HepG2 (cell line): ENCODE measurements around the gene NTMT1. TPM values are rescaled to one million over a fixed set of nuclear protein-coding genes. Genes with fewer than 3 reads are reported as not detected.
A peak's percentile ranks its signal among the peaks of the same experiment; 100 is the strongest.

Experiments
- ARNT2 ChIP-seq: sonication (generic); formaldehyde crosslinking; IDR thresholded peaks from 2 replicates; pipeline ENCODE4 v1.8.0; 2022; ENCODE audit warnings: mild to moderate bottlenecking, low read depth, missing genetic modification reagents, moderate library complexity
- FOXM1 ChIP-seq: sonication (generic); formaldehyde crosslinking; IDR thresholded peaks from 2 replicates; pipeline ENCODE4 v1.5.0; 2020; ENCODE audit warnings: missing genetic modification reagents
- KDM2A ChIP-seq: sonication (generic); formaldehyde crosslinking; IDR thresholded peaks from 2 replicates; pipeline ENCODE4 v1.4.0; 2020; ENCODE audit warnings: low read depth, missing genetic modification reagents, borderline replicate concordance
- MATR3 ChIP-seq: sonication (generic); formaldehyde crosslinking; IDR thresholded peaks from 2 replicates; pipeline ENCODE4 v1.4.0; 2020; ENCODE audit warnings: missing genetic modification reagents
- PCBP2 ChIP-seq: fragments of 200-400 bp; formaldehyde crosslinking; optimal IDR thresholded peaks from 2 replicates; pipeline ENCODE3; 2018; ENCODE audit warnings: low read length, low read depth; ENCODE audit not compliant: poor library complexity, severe bottlenecking
- RNF2 ChIP-seq: fragments of 450-650 bp; conservative IDR thresholded peaks from 2 replicates; pipeline ENCODE4 v1.6.1; 2016; ENCODE audit warnings: low read depth
- RXRB ChIP-seq: IDR thresholded peaks from 2 replicates; pipeline ENCODE4 v1.6.1; 2016; ENCODE audit warnings: borderline replicate concordance, missing genetic modification reagents, missing compliant biosample characterization
- SIX1 ChIP-seq: sonication (generic); formaldehyde crosslinking; IDR thresholded peaks from 2 replicates; pipeline ENCODE4 v1.4.0; 2020; ENCODE audit warnings: missing genetic modification reagents, borderline replicate concordance
- SIX4 ChIP-seq: sonication (generic); formaldehyde crosslinking; IDR thresholded peaks from 2 replicates; pipeline ENCODE4 v1.4.0; 2020; ENCODE audit warnings: missing genetic modification reagents
- SSRP1 ChIP-seq: IDR thresholded peaks from 2 replicates; pipeline ENCODE4 v1.6.1; 2016; ENCODE audit warnings: control low read depth
- TCF7L2 ChIP-seq: IDR thresholded peaks from 2 replicates; pipeline ENCODE4 v1.6.1; 2011; ENCODE audit warnings: mild to moderate bottlenecking, low read depth, low read length, moderate library complexity
- TEAD2 ChIP-seq: sonication (generic); formaldehyde crosslinking; IDR thresholded peaks from 2 replicates; pipeline ENCODE4 v1.9.0; 2021; ENCODE audit warnings: missing genetic modification reagents
- U2AF2 ChIP-seq: fragments of 200-400 bp; formaldehyde crosslinking; IDR thresholded peaks from 2 replicates; pipeline ENCODE4 v1.6.1; 2017; ENCODE audit warnings: low read depth, mild to moderate bottlenecking, low read length
- ZNF367 ChIP-seq: sonication (generic); formaldehyde crosslinking; IDR thresholded peaks from 2 replicates; pipeline ENCODE4 v1.4.0; 2020; ENCODE audit warnings: missing genetic modification reagents, borderline replicate concordance
- ZNF543 ChIP-seq: sonication (generic); formaldehyde crosslinking; IDR thresholded peaks from 2 replicates; pipeline ENCODE4 v1.4.0; 2020; ENCODE audit warnings: mild to moderate bottlenecking, missing genetic modification reagents
- ZNF746 ChIP-seq: sonication (generic); formaldehyde crosslinking; IDR thresholded peaks from 2 replicates; pipeline ENCODE4 v1.8.0; 2022; ENCODE audit warnings: mild to moderate bottlenecking, missing genetic modification reagents
- ZNF790 ChIP-seq: sonication (generic); formaldehyde crosslinking; IDR thresholded peaks from 2 replicates; pipeline ENCODE4 v1.8.0; 2022; ENCODE audit warnings: missing genetic modification reagents, mild to moderate bottlenecking, borderline replicate concordance
- polyA plus RNA-seq, 8 experiments: library from polyadenylated mRNA; depleted of rRNA in 3 of 8; stranded (reverse) in 7 of 8; unstranded in 1 of 8; fragments of >200 nt; fragmentation: Illumina TruSeq in 4 of 8; extraction: Trizol in 4 of 8; gene quantifications; 2 replicates each; pipeline versions ENCODE4 v1.2.1 to v1.2.3, GENCODE V29; 2011 to 2016; ENCODE audit warnings: low read depth in 4 of 8, missing spikeins in 1 of 8, mixed read lengths in 1 of 8; ENCODE audit not compliant: insufficient read depth in 1 of 8
- total RNA-seq, 5 experiments: library from RNA; depleted of rRNA; stranded (reverse); fragments of >200 nt; fragmentation: Illumina TruSeq; extraction: Trizol; gene quantifications; 2 replicates each; pipeline ENCODE4 v1.2.3, GENCODE V29; 2016; ENCODE audit warnings: low read depth in 1 of 5
- TF ChIP-seq, protein P1 (sequence below): sonication (generic); formaldehyde crosslinking; IDR thresholded peaks from 2 replicates; pipeline ENCODE4 v1.5.0; 2020; ENCODE audit warnings: mild to moderate bottlenecking, low read depth, missing genetic modification reagents, borderline replicate concordance
- TF ChIP-seq, protein P2 (sequence below): sonication (generic); formaldehyde crosslinking; IDR thresholded peaks from 2 replicates; pipeline ENCODE4 v1.9.0; 2021; ENCODE audit warnings: missing genetic modification reagents, borderline replicate concordance
- TF ChIP-seq, protein P3 (sequence below): IDR thresholded peaks from 2 replicates; pipeline ENCODE4 v1.6.1; 2016
- TF ChIP-seq, protein P4 (sequence below): IDR thresholded peaks from 2 replicates; pipeline ENCODE4 v1.6.1; 2012; ENCODE audit warnings: inconsistent platforms
- TF ChIP-seq, protein P5 (sequence below): sonication (generic); formaldehyde crosslinking; conservative IDR thresholded peaks from 2 replicates; pipeline ENCODE4 v1.8.0; 2022; ENCODE audit warnings: mild to moderate bottlenecking, moderate library complexity, missing genetic modification reagents

Gene NTMT1
- total and polyA plus RNA-seq, 2 of the 13 experiments (the other 11 are each of a cell fraction or from before 2014, with no cell fraction given), result 49.1 to 53.8 TPM

DNA sequence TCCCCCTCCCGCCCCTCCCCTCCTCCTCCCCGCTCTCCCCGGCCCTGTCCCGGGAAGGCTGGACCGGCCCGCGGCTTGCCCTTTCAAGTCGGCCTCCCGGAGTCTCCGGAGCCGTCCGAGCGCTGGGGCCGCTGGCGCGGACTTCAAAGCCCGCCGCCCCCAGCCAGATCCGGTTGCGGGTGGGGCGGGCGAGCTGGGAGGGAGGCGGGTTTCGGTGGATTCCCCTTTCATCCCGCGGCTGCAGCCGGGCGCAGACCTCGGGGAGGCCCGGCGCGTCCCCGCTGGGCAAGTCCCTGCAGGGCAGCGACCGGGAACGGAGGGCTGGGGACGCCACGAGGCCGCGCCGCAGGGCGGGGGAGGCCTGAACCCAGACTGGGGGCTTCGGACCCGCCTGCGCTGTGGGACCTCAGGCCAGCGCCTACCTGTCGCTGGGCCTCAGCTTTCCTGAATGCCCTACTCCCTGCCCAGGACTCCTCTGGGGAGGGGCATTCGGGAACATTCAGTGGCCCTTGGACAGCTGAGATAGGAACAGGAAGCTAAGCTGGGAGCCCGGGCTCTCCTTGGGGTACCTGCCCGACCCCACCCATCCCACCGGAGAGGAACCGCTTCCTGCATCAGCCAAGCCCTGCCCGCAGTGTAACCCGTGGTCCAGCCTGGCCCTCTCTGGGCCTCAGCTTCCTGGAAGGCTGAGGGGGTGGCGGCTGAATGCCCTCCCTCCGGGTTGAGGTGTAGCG lies 28.4 kb upstream of the NTMT1 start (continued):
- TF ChIP-seq, protein P1, sequence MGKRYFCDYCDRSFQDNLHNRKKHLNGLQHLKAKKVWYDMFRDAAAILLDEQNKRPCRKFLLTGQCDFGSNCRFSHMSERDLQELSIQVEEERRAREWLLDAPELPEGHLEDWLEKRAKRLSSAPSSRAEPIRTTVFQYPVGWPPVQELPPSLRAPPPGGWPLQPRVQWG (CRISPR knock-in tag), result no peak
- TF ChIP-seq ZNF367 (CRISPR knock-in tag) (peak; percentile 38; the same call in 1 of the 2 replicates), RXRB (CRISPR knock-in tag) (peak; percentile 93), ZNF746 (CRISPR knock-in tag) (peak; percentile 100), SIX1 (CRISPR knock-in tag) (peak; percentile 75), PCBP2 (no peak), ZNF543 (CRISPR knock-in tag) (peak; percentile 85; the same call in 1 of the 2 replicates), SIX4 (peak; percentile 90), KDM2A (CRISPR knock-in tag) (peak; percentile 95), ARNT2 (CRISPR knock-in tag) (peak; percentile 66), ZNF790 (no peak; the same call in 1 of the 2 replicates), TCF7L2 (peak; percentile 83), SSRP1 (CRISPR knock-in tag) (no peak), RNF2 (peak; percentile 59), MATR3 (CRISPR knock-in tag) (no peak), FOXM1 (CRISPR knock-in tag) (no peak), TEAD2 (no peak), U2AF2 (no peak)
- TF ChIP-seq, protein P2, sequence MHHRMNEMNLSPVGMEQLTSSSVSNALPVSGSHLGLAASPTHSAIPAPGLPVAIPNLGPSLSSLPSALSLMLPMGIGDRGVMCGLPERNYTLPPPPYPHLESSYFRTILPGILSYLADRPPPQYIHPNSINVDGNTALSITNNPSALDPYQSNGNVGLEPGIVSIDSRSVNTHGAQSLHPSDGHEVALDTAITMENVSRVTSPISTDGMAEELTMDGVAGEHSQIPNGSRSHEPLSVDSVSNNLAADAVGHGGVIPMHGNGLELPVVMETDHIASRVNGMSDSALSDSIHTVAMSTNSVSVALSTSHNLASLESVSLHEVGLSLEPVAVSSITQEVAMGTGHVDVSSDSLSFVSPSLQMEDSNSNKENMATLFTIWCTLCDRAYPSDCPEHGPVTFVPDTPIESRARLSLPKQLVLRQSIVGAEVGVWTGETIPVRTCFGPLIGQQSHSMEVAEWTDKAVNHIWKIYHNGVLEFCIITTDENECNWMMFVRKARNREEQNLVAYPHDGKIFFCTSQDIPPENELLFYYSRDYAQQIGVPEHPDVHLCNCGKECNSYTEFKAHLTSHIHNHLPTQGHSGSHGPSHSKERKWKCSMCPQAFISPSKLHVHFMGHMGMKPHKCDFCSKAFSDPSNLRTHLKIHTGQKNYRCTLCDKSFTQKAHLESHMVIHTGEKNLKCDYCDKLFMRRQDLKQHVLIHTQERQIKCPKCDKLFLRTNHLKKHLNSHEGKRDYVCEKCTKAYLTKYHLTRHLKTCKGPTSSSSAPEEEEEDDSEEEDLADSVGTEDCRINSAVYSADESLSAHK, result no peak
- TF ChIP-seq, protein P3, sequence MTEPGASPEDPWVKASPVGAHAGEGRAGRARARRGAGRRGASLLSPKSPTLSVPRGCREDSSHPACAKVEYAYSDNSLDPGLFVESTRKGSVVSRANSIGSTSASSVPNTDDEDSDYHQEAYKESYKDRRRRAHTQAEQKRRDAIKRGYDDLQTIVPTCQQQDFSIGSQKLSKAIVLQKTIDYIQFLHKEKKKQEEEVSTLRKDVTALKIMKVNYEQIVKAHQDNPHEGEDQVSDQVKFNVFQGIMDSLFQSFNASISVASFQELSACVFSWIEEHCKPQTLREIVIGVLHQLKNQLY (CRISPR knock-in tag), result no peak
- TF ChIP-seq, protein P4, sequence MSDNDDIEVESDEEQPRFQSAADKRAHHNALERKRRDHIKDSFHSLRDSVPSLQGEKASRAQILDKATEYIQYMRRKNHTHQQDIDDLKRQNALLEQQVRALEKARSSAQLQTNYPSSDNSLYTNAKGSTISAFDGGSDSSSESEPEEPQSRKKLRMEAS, result peak; percentile 84
- TF ChIP-seq, protein P5, sequence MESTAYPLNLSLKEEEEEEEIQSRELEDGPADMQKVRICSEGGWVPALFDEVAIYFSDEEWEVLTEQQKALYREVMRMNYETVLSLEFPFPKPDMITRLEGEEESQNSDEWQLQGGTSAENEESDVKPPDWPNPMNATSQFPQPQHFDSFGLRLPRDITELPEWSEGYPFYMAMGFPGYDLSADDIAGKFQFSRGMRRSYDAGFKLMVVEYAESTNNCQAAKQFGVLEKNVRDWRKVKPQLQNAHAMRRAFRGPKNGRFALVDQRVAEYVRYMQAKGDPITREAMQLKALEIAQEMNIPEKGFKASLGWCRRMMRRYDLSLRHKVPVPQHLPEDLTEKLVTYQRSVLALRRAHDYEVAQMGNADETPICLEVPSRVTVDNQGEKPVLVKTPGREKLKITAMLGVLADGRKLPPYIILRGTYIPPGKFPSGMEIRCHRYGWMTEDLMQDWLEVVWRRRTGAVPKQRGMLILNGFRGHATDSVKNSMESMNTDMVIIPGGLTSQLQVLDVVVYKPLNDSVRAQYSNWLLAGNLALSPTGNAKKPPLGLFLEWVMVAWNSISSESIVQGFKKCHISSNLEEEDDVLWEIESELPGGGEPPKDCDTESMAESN (CRISPR knock-in tag), result no peak; the same call in 1 of the 2 replicates
